Measurements from ENCODE around the gene CEP128.

The CEP128 gene

DNA sequence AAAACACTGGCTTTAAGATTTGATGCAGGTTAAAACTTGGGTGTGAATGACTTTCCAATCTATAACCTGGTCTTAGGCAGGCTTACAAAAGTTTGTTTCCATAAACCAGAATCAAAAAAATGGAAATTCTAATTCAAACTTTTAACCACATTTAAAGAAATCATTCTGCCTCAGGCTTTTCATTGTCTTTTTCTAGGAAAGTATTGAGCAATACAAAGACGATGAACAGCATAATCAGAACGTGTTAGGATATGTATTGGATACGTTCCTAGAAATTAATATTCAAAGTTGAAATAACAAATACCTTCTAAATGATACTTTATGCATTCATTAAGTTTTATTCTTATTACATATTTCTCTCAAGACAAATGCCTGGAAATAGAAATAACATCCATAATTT, 172.9 kb downstream of the CEP128 start:
- no peak for DNase-seq

DNA sequence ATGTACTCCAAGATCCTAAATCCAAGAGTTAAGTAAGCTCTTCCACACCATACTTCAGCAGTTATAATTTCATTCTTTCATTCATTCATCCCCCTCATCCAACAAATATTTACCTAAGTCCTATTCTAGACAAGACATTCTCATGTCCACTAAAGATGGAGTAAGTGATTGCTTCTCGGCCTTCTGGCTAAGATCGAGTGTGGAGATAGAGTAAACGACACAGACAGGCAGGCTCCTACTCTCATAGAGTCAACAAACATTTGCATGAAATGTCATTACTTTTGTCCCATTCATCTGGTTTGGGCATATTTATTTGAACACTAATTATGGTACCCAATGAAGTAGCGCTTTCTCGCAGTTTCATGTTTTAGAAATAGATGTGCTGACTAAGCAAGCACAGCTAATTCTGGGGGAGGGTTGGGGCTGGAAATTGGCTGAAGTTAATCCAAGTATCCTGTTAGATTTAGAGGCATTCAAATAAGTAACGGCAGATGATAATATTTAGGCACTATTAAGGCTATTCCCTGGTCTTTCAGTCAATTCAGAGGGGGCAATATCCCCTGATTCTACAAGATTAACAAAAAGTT, 176.5 kb downstream of the CEP128 start:
- no peak for DNase-seq

- no peak for DNase-seq
Measured at GRCh38 chr14:80764496-80764895, 177.0 kb downstream of the CEP128 start.

- DNase-seq = no peak
Measured at GRCh38 chr14:80762641-80763228, 178.8 kb downstream of the CEP128 start.

- no peak for DNase-seq
Measured at GRCh38 chr14:80754696-80755095, 186.8 kb downstream of the CEP128 start.

DNA sequence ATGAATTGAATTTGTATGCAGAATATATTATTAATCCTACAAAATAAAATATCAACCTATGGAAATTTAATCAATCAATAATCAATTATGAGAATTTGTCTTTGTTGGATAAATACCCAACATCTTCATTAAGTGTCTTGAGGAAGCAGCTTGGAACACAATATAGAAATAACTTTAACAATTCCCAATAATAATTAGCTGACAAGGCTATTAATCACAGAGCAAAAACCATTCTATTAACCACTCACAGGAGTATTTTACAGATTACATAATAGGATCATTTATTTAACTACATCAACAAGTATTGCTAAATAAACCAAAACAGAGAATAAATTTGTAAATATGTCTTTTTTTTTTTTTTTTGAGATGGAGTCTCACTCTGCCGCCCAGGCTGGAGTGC, 190.3 kb downstream of the CEP128 start:
- no peak for DNase-seq

GRCh38 chr14:80726211-80726610, 215.3 kb downstream of the CEP128 start:
- DNase-seq = no peak

- DNase-seq = no peak
Measured at GRCh38 chr14:80718940-80719339, 222.6 kb downstream of the CEP128 start.

DNA sequence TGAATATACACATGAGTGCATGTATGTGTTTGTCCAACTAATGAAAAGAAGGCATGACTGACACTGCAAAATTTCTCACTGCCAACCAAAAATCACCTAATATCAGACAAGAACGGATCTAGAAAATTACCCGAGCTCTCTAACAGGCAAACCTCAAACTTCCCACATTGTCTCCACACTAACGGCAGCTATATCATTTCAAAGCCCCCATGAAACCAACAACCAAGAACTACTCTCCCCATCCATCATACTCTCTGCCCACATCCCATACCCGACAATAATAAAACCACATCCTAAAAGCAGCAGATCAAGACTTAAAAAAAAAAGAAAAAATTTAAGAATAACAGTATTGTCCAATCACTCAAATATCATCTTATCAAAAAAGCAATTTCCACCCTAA, 227.1 kb downstream of the CEP128 start:
- no peak for DNase-seq

DNA sequence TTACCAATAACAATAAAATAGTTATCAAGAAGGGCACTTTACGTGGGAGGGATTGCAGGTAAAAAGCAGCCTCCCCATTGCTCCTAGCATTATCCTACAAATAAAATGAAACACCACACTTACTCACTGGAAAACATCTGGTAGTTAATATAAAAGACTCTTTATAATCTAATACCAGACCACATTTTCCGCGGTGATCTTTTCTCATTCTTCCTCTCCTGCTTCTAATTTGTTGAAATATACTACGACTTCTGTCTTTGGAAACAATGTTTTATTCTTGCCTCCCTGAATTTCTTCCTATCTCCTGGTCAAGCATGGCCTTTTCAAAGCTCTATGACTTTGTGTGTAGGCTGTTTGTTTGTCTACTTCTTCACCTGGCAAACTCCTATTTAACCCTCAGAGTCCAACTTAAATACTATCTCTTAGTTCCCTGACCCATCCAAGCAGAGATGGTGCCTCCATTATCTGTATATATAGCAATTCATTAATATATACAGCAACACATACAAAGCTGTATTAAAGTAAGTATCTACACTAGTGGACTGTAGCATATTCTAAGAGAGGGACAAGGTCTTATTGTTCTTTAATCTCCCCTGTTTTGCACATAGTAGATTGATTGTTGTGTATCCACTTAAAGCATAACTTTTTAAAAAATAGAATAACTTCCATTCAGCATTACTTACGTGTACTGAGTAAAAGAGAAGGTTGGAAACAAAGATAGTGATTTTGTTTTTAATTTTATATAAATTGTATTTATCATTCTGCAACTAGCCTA, 228.3 kb downstream of the CEP128 start:
- no peak for DNase-seq

DNA sequence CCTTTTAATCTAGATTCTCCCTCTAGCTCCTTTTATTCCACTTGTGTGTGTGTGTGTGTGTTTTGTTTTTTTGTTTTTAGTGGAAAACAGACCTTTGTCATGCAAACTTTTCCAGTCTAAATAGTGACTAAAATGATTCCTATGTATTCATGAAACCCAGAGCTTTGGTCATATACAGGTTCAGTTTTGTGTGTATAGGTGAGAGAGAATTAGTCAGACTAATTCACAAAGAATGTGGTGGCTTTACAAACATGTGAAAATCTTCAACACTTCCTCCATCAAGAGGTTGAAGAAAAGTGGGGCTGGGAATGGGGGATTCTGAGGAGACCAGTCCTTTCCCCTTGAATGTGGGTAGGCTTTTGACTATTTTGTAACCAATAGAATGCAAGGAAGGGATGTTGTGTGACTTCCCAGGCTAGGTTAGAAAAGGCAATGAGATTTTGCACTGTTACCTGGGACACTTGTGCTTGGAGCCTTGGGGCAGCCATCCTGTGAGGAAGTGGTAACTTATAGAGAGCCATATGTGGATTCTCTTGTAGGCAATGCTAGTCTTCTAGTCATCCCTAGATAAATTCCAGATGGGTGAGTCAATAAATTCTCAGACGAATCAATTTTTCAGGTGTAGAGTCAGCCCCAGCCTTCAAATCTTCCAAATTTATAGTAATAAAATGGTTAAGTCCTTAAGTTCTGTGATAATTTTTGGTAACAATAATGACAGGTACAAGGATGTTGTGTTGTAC, 236.1 kb downstream of the CEP128 start:
- no peak for DNase-seq

- DNase-seq = no peak
Measured at GRCh38 chr14:80700601-80701000, 240.9 kb downstream of the CEP128 start.

DNA sequence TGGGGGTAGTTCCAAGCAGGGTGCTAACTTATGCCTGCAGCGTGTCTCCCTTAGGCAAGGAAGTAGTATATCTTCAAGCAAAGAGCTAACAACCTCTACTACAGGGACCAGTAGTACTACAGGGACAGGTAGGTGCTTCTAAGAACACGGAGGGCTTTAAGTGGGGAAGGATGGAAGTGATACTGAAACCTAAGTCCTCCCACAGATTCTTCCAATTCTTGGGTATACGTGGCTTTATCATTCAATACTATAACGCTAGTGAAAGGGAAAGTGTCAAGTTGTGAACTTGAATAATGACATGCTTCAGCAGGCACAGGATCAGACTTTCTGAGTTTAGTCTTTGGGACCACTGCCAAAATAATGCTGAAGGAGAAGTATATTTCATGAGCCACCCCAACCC, 241.7 kb downstream of the CEP128 start:
- no peak for DNase-seq

DNA sequence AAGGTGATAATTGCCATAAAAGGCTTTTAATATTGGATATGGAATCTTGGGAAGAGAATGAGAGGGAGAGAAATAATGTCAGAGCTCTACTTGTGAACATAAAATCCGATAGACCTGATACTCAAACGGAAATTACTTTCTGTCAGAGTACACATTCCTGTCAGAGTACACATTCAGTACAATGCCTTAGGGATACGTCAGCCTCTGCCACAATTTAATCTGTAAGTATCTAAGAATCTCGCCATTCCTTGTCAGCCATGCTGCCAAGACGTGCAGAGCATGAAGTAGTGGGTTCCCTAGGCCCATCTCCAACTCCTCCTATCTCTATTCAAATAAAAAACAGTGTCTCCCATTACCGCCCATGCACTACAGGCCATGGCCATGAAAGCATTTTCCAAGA, 242.6 kb downstream of the CEP128 start:
- no peak for DNase-seq

DNA sequence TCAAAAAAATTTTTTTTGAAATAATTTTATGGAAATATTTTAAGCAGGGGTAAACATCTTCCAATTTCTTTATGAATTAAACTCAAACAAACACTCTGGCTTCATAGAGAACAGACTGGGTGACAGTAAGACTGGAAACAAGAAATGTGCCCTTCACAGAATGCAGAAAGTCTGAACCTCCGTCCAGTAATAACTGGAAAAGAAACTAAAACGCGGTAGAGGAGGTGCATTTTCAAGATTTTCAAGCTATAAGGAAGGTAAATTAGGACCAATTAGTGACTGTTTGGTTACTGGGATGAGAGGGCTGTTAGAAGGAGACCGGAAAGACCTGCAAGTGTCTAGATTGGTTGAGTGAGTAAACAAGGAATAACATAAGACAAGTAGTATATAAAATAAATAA, 245.7 kb downstream of the CEP128 start:
- no peak for DNase-seq

- no peak for DNase-seq
Measured at GRCh38 chr14:80692903-80693302, 248.6 kb downstream of the CEP128 start.

GRCh38 chr14:80681651-80682050, 259.9 kb downstream of the CEP128 start:
- no peak for DNase-seq

DNA sequence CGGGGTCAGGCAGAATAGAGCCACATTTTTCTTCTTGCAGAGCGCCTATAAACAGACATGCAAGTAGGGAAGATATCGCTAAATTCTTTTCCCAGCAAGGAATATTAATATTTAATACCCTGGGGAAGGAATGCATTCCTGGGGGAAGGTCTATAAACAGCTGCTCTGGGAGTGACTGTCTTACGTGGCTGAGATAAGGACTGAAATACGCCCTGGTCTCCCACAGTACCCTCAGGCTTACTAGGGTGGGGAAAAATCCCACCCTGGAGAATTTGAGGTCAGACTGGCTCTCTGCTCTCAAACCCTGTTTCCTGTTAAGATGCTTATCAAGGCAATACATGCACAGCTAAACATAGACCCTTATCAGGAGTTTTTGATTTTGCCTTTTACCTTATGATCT, 262.3 kb downstream of the CEP128 start:
- DNase-seq = no peak

DNA sequence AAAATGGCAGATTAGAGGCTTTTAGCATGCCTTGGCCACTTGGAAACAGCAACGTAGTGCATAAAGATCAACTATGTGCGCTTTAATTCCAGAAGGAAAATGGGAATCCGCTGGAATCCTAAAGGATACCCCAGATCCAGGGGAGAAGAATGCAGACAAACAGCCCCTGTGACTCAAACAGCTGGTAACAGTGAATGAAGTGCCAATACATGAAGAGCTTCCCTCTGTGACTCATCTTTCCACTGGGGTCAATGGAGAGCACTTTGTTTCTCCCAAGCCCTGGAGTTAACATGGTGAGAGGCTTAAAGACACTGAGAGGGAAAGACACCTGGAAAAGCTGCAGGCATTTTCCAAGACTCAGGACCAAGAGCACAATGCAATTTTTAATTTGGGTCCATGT, 263.1 kb downstream of the CEP128 start:
- DNase-seq = no peak

- no peak for DNase-seq
Measured at GRCh38 chr14:80669426-80669825, 272.1 kb downstream of the CEP128 start.

DNA sequence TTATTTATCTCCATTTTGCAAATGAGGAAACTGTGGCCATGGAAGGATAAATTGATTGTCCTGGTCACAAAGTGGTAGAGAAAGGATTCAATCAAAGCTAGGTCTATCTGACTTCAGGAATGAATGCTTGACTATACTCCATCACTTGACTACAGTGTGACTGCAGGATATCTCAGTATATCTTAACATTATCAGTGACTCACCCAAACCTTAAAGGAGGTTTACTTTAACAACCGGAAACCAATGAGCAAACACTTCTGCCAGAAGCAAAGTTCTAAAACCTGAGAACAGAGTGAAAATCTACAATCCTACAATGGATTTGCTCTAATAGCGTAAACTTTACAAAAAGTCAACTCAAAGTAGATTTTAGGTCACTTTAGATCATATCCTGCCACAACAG, 277.0 kb downstream of the CEP128 start:
- DNase-seq = no peak

- DNase-seq = no peak
Measured at GRCh38 chr14:80663541-80663940, 278.0 kb downstream of the CEP128 start.

DNA sequence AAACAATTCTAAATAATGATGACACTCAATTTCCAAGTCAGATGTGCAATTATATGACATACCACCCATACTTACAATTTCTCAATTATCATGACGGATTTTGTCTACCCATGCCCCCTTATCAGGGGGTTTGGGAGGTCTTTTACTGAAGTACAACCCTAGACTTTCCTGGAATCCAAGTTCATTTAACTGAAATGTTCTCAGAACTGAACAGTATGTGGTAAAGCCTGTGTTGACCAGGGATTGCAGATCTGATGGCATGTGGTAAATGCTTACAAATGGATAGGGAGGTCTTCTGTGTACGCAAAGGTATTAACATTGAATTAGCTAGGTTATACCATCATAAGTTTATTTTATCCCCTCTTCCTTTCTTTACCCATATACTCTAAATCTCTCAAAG, 281.8 kb downstream of the CEP128 start:
- DNase-seq = no peak

GRCh38 chr14:80658733-80659132, 282.8 kb downstream of the CEP128 start:
- DNase-seq = no peak
